ENCODE measurements around the gene TUBGCP6.

Gene TUBGCP6

GRCh38 chr22:50215297-50216054, 29.3 kb downstream of the TUBGCP6 start:
- CTCF ChIA-PET, result no interaction called here
- no peak for DNase-seq (ENCODE audit: extremely low spot score)
- TF ChIP-seq TARDBP (IDR thresholded peaks at IDR 0.05), result no peak
- no peak for TF ChIP-seq FOXA1 (IDR thresholded peaks at IDR 0.05)
- no peak for TF ChIP-seq SUZ12 (IDR thresholded peaks at IDR 0.05)
- no peak for TF ChIP-seq CTBP1 (IDR thresholded peaks at IDR 0.05; ENCODE audit: borderline replicate concordance)
- TF ChIP-seq ARNT (IDR thresholded peaks at IDR 0.05), result no peak
- no peak for TF ChIP-seq LEF1 (IDR thresholded peaks at IDR 0.05; ENCODE audit: borderline replicate concordance)
- no peak for TF ChIP-seq SP1 (IDR thresholded peaks at IDR 0.05)
- TF ChIP-seq HDGF (IDR thresholded peaks at IDR 0.05; ENCODE audit: borderline replicate concordance), result no peak
- no peak for TF ChIP-seq L3MBTL2 (conservative IDR thresholded peaks at IDR 0.05)
- no peak for TF ChIP-seq PKNOX1 (IDR thresholded peaks at IDR 0.05)
- no peak for TF ChIP-seq ZNF384 (IDR thresholded peaks at IDR 0.05)
- TF ChIP-seq BHLHE40 (IDR thresholded peaks at IDR 0.05; ENCODE audit: borderline replicate concordance), result no peak
- TF ChIP-seq NFRKB (IDR thresholded peaks at IDR 0.05), result no peak
- no peak for TF ChIP-seq FOXK2 (IDR thresholded peaks at IDR 0.05)
- no peak for TF ChIP-seq ELF4 (IDR thresholded peaks at IDR 0.05)
- no peak for TF ChIP-seq FOXM1 (IDR thresholded peaks at IDR 0.05; ENCODE audit: borderline replicate concordance)
- POLR2A ChIA-PET, result no interaction called here

DNA sequence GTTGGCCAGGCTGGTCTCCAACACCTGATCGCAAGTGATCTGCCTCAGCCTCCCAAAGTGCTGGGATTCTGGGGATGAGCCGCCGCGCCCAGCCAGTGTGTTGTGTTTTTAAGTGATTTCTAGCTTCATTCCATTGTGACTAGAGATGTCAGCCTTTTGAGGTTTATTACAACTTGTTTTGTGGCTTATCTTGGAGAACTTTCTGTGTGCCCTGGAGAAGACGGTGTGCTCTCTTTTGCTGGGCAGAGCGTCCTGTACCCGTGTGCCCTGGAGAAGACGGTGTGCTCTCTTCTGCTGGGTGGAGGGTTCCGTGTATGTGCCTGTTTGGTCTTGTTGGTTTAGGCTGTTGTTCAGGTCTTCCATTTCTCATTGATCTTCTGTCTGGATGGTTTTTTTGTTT, 31.6 kb downstream of the TUBGCP6 start:
- CTCF ChIA-PET, result interaction anchor here (0.9 kb wide), 1 partner anchor 64 kb away, joined by 3 read pairs; no protein-coding TSS in a partner anchor
- POLR2A ChIA-PET, result no interaction called here
- TF ChIP-seq SUZ12 (IDR thresholded peaks at IDR 0.05) (no peak), FOXA1 (IDR thresholded peaks at IDR 0.05) (no peak), ARNT (IDR thresholded peaks at IDR 0.05) (no peak), TARDBP (IDR thresholded peaks at IDR 0.05) (no peak), ZNF384 (IDR thresholded peaks at IDR 0.05) (no peak), CTBP1 (IDR thresholded peaks at IDR 0.05; ENCODE audit: borderline replicate concordance) (no peak), PKNOX1 (IDR thresholded peaks at IDR 0.05) (no peak), L3MBTL2 (conservative IDR thresholded peaks at IDR 0.05) (no peak), FOXM1 (IDR thresholded peaks at IDR 0.05; ENCODE audit: borderline replicate concordance) (no peak), FOXK2 (IDR thresholded peaks at IDR 0.05) (no peak), HDGF (IDR thresholded peaks at IDR 0.05; ENCODE audit: borderline replicate concordance) (no peak), BHLHE40 (IDR thresholded peaks at IDR 0.05; ENCODE audit: borderline replicate concordance) (no peak), SP1 (IDR thresholded peaks at IDR 0.05) (no peak), NFRKB (IDR thresholded peaks at IDR 0.05) (no peak)
- no peak for DNase-seq (ENCODE audit: extremely low spot score)

DNA sequence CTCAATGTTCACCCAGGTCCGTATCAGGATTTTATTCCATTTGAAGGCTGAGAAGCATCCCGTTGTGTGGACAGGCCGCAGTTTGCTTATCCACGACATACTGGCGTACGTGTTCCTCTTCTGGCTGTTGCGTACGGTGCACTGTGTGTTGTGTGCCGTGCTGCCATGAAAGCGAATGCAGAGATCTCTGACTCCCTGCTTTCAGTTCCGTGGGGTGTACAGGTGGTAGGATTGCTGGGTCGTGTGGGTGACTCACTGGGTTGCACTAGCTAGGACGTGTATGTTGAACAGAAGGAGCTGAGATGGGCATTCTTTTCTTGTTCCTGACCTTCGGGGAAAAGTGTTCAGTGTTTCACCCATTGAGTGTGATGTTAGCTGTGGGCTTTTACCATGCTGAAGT, 33.7 kb downstream of the TUBGCP6 start:
- ChIA-PET POLR2A (no interaction called here), CTCF (interaction anchor here (1.9 kb wide), 1 partner anchor 60 kb away, joined by 5 read pairs; no protein-coding TSS in a partner anchor)
- TF ChIP-seq FOXK2 (IDR thresholded peaks at IDR 0.05), result no peak
- TF ChIP-seq NFRKB (IDR thresholded peaks at IDR 0.05), result no peak
- no peak for TF ChIP-seq SP1 (IDR thresholded peaks at IDR 0.05)
- TF ChIP-seq CTBP1 (IDR thresholded peaks at IDR 0.05; ENCODE audit: borderline replicate concordance), result no peak
- TF ChIP-seq LEF1 (IDR thresholded peaks at IDR 0.05; ENCODE audit: borderline replicate concordance), result no peak
- TF ChIP-seq FOXA1 (IDR thresholded peaks at IDR 0.05), result no peak
- TF ChIP-seq ZNF384 (IDR thresholded peaks at IDR 0.05), result no peak
- no peak for TF ChIP-seq ARNT (IDR thresholded peaks at IDR 0.05)
- no peak for TF ChIP-seq ELF4 (IDR thresholded peaks at IDR 0.05)
- TF ChIP-seq FOXM1 (IDR thresholded peaks at IDR 0.05; ENCODE audit: borderline replicate concordance), result no peak
- TF ChIP-seq SUZ12 (IDR thresholded peaks at IDR 0.05), result no peak
- TF ChIP-seq L3MBTL2 (conservative IDR thresholded peaks at IDR 0.05), result no peak
- no peak for TF ChIP-seq PKNOX1 (IDR thresholded peaks at IDR 0.05)
- DNase-seq (ENCODE audit: extremely low spot score), result no peak

GRCh38 chr22:50210378-50211139, 34.3 kb downstream of the TUBGCP6 start:
- no peak for DNase-seq (ENCODE audit: extremely low spot score)
- POLR2A ChIA-PET, result no interaction called here
- CTCF ChIA-PET, result interaction anchor here (1.9 kb wide), 1 partner anchor 59 kb away, joined by 5 read pairs; no protein-coding TSS in a partner anchor
- no peak for TF ChIP-seq NFRKB (IDR thresholded peaks at IDR 0.05)
- no peak for TF ChIP-seq L3MBTL2 (conservative IDR thresholded peaks at IDR 0.05)
- TF ChIP-seq HDGF (IDR thresholded peaks at IDR 0.05; ENCODE audit: borderline replicate concordance), result no peak
- TF ChIP-seq SP1 (IDR thresholded peaks at IDR 0.05), result no peak
- TF ChIP-seq TARDBP (IDR thresholded peaks at IDR 0.05), result no peak
- no peak for TF ChIP-seq LEF1 (IDR thresholded peaks at IDR 0.05; ENCODE audit: borderline replicate concordance)
- TF ChIP-seq SUZ12 (IDR thresholded peaks at IDR 0.05), result no peak
- TF ChIP-seq FOXM1 (IDR thresholded peaks at IDR 0.05; ENCODE audit: borderline replicate concordance), result no peak
- no peak for TF ChIP-seq FOXK2 (IDR thresholded peaks at IDR 0.05)
- no peak for TF ChIP-seq ZNF384 (IDR thresholded peaks at IDR 0.05)
- TF ChIP-seq CTBP1 (IDR thresholded peaks at IDR 0.05; ENCODE audit: borderline replicate concordance), result no peak
- TF ChIP-seq PKNOX1 (IDR thresholded peaks at IDR 0.05), result no peak

GRCh38 chr22:50209893-50210292, 34.9 kb downstream of the TUBGCP6 start:
- POLR2A ChIA-PET, result no interaction called here

More at GRCh38 chr22:50209893-50210292, 34.9 kb downstream of the TUBGCP6 start:
- CTCF ChIA-PET, result interaction anchor here (1.6 kb wide), 1 partner anchor 61 kb away, joined by 5 read pairs; no protein-coding TSS in a partner anchor
- peak; percentile 73 for DNase-seq (ENCODE audit: extremely low spot score)
- no peak for TF ChIP-seq ZNF384 (IDR thresholded peaks at IDR 0.05)
- no peak for TF ChIP-seq L3MBTL2 (conservative IDR thresholded peaks at IDR 0.05)
- no peak for TF ChIP-seq FOXA1 (IDR thresholded peaks at IDR 0.05)
- TF ChIP-seq BHLHE40 (IDR thresholded peaks at IDR 0.05; ENCODE audit: borderline replicate concordance), result no peak
- TF ChIP-seq PKNOX1 (IDR thresholded peaks at IDR 0.05), result peak; percentile 51; the same call in 1 of the 2 replicates
- no peak for TF ChIP-seq TARDBP (IDR thresholded peaks at IDR 0.05)
- no peak for TF ChIP-seq FOXM1 (IDR thresholded peaks at IDR 0.05; ENCODE audit: borderline replicate concordance)
- TF ChIP-seq LEF1 (IDR thresholded peaks at IDR 0.05; ENCODE audit: borderline replicate concordance), result no peak
